Caco-2 (cell line): ENCODE measurements around the gene ECEL1. TPM values are rescaled to one million over a fixed set of nuclear protein-coding genes. Genes with fewer than 3 reads are reported as not detected.

Source experiments
- BruUV-seq: library from RNA; stranded (reverse); fragments of 400-500 nt; replicated peaks from 2 replicates; lab custom pipeline; 2021; lab: Mats Ljungman, UMichigan
- CTCF ChIA-PET: fragments of 300-600 bp; sonication (Branson Sonifier 250); formaldehyde crosslinking; loops from one replicate; lab custom pipeline; 2022; ENCODE audit warnings: antibody characterized with exemption; lab: Charles Lee
- POLR2A ChIA-PET: fragments of 300-600 bp; sonication (Branson Sonifier 250); formaldehyde crosslinking; loops from one replicate; lab custom pipeline; 2022; ENCODE audit warnings: antibody characterized with exemption; lab: Charles Lee
- DNase-seq, 2 experiments: peaks; one replicate each; pipeline versions ENCODE4 v3.0.0 to v3.0.0-alpha.2; 2020 to 2022
- H3K27me3 ChIP-seq: replicated peaks from 2 replicates; pipeline ENCODE4 v1.6.0; 2011; ENCODE audit warnings: low read length; ENCODE audit not compliant: control insufficient read depth, insufficient read depth
- H3K36me3 ChIP-seq: 2 replicates; pipeline ENCODE4 v1.5.1; 2011; ENCODE audit warnings: low read length; ENCODE audit not compliant: control insufficient read depth, insufficient read depth
- H3K4me1 ChIP-seq: fragments of 250-450 bp; sonication (Bioruptor Pico); 2 replicates; pipeline ENCODE4 v1.5.1; 2020; ENCODE audit warnings: mild to moderate bottlenecking
- H3K4me3 ChIP-seq: 2 replicates; pipeline ENCODE4 v1.5.1; 2011; ENCODE audit warnings: low read depth, mild to moderate bottlenecking, control low read depth, low read length
- H3K9me3 ChIP-seq: fragments of 250-450 bp; sonication (Bioruptor Pico); 2 replicates; pipeline ENCODE4 v1.5.1; 2020; ENCODE audit warnings: mild to moderate bottlenecking, moderate library complexity
- H3K27ac Mint-ChIP-seq: one replicate; pipeline ENCODE4 v1.8.0; 2022; ENCODE audit warnings: mixed read lengths; ENCODE audit not compliant: unreplicated experiment
- H3K27me3 Mint-ChIP-seq: one replicate; pipeline ENCODE4 v1.8.0; 2022; ENCODE audit warnings: mixed read lengths; ENCODE audit not compliant: insufficient read depth, unreplicated experiment
- H3K36me3 Mint-ChIP-seq: one replicate; pipeline ENCODE4 v1.8.0; 2022; ENCODE audit warnings: mild to moderate bottlenecking, mixed read lengths; ENCODE audit not compliant: insufficient read depth, unreplicated experiment
- H3K4me1 Mint-ChIP-seq: one replicate; pipeline ENCODE4 v1.8.0; 2022; ENCODE audit warnings: low read depth, mixed read lengths; ENCODE audit not compliant: unreplicated experiment
- H3K4me3 Mint-ChIP-seq: one replicate; pipeline ENCODE4 v1.8.0; 2022; ENCODE audit warnings: mild to moderate bottlenecking, moderate library complexity, mixed read lengths; ENCODE audit not compliant: unreplicated experiment
- H3K9me3 Mint-ChIP-seq: one replicate; pipeline ENCODE4 v1.8.0; 2022; ENCODE audit warnings: mixed read lengths; ENCODE audit not compliant: unreplicated experiment
- intact Hi-C: fragments of 100-400 bp; cut with micrococcal nuclease; formaldehyde crosslinking; loops from one replicate; pipeline ENCODE4 v1.10.0; 2022; ENCODE audit not compliant: unreplicated experiment
- total RNA-seq: library from RNA; stranded (reverse); gene quantifications from 2 replicates; pipeline ENCODE4 v1.2.3, GENCODE V29; 2022
- TF ChIP-seq, protein P1 (sequence below), 2 experiments: fragments of 200-600 bp in 1 of 2; IDR thresholded peaks; 1 replicate in 1 of 2; 2 replicates in 1 of 2; pipeline versions ENCODE4 v1.5.1 to v1.8.0; 2011 to 2022; ENCODE audit warnings: antibody characterized with exemption in 1 of 2, control low read depth in 1 of 2, inconsistent platforms in 1 of 2, low read depth in 1 of 2, low read length in 1 of 2, mild to moderate bottlenecking in 1 of 2, moderate library complexity in 1 of 2; ENCODE audit not compliant: insufficient read depth in 1 of 2, severe bottlenecking in 1 of 2, unreplicated experiment in 1 of 2

ECEL1 gene
- total RNA-seq, 1 experiment from 2014 or later: 6.4 TPM

DNA sequence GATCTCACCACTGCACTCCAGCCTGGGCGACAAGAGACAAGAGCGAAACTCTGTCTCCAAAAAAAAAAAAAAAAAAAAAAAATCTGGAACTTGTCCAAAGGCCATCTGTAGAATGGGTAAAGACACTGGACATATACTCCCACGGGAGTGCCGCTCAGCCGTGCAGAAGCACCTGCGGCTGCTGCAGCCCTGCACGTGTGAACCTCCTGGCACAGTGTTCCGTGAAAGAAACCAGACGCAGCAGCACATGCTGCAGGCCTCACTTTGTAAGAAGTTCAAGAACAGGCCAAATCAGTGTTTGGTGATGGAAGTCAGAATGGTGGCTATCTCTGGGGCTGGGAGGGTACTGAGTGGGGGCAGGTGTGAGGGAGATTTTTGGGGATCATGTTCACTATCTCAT lies 44.8 kb upstream of the ECEL1 start:
- no peaks in the 10 kb centered on the region for H3K4me1 ChIP-seq
- H3K27ac Mint-ChIP-seq: no peak overlapping the region
- H3K36me3 Mint-ChIP-seq: no peaks in the 10 kb centered on the region
- no peaks in the 10 kb centered on the region for H3K4me1 Mint-ChIP-seq
- ChIA-PET POLR2A (interaction anchor here (0.8 kb wide), 1 partner anchor 18 kb away, joined by 3 read pairs; the partner anchor contains the start of genes EIF4E2 and TIGD1), CTCF (no interaction called here)
- no peak overlapping the region for H3K4me3 ChIP-seq
- intact Hi-C loops: no loop called here
- TF ChIP-seq, protein P1, sequence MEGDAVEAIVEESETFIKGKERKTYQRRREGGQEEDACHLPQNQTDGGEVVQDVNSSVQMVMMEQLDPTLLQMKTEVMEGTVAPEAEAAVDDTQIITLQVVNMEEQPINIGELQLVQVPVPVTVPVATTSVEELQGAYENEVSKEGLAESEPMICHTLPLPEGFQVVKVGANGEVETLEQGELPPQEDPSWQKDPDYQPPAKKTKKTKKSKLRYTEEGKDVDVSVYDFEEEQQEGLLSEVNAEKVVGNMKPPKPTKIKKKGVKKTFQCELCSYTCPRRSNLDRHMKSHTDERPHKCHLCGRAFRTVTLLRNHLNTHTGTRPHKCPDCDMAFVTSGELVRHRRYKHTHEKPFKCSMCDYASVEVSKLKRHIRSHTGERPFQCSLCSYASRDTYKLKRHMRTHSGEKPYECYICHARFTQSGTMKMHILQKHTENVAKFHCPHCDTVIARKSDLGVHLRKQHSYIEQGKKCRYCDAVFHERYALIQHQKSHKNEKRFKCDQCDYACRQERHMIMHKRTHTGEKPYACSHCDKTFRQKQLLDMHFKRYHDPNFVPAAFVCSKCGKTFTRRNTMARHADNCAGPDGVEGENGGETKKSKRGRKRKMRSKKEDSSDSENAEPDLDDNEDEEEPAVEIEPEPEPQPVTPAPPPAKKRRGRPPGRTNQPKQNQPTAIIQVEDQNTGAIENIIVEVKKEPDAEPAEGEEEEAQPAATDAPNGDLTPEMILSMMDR (IDR thresholded peaks at IDR 0.05; ENCODE audit: insufficient read depth in 1 of 2, low read depth in 1 of 2, low read length in 1 of 2, severe bottlenecking in 1 of 2, unreplicated experiment in 1 of 2): no peak
- no peaks in the 10 kb centered on the region for H3K27me3 ChIP-seq
- no peaks in the 10 kb centered on the region for H3K36me3 ChIP-seq
- no peak for DNase-seq
- H3K27me3 Mint-ChIP-seq: no peaks in the 10 kb centered on the region
- no TSS peak for BruUV-seq
- H3K9me3 ChIP-seq: no peaks in the 10 kb centered on the region
- no peak overlapping the region for H3K4me3 Mint-ChIP-seq
- no peaks in the 10 kb centered on the region for H3K9me3 Mint-ChIP-seq

DNA sequence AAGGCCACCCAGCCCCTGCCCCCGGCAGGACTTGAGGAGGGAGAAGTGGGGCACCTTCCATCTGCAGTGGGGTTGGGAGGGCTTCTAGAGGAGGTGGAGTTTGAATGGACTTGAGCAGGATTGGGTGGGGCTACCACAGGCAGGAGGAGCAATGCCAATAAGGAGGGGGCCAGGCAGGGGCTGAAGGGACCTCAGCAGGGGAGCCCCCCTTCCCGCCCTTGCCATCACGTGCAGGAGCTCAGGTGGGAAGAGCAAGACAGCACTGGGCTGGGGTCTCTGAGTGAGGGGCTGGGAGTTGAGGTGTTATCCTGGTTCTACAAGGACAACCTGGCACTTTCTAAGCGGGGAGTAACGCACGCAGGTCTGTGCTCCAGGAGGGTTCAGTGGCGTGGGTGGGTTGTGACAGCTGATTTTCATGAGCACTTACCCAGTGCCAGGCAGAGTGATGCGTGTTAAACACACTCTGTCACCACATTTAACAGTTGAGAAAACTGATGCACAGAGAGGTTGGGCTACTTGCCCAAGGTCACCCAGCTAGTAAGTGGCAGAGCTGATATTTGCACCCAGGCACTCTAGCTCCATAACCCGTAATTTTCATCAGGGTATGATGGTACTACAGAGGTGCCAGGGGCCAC lies 43.1 kb upstream of the ECEL1 start:
- Mint-ChIP-seq H3K9me3 (no peaks in the 10 kb centered on the region), H3K27ac (no peak overlapping the region), H3K36me3 (peaks cover 6% of the 10 kb centered on the region), H3K27me3 (no peaks in the 10 kb centered on the region), H3K4me3 (no peak overlapping the region), H3K4me1 (no peaks in the 10 kb centered on the region)
- ChIA-PET CTCF (no interaction called here), POLR2A (no interaction called here)
- intact Hi-C loops: no loop called here
- TF ChIP-seq, protein P1 (IDR thresholded peaks at IDR 0.05; ENCODE audit: insufficient read depth in 1 of 2, low read depth in 1 of 2, low read length in 1 of 2, severe bottlenecking in 1 of 2, unreplicated experiment in 1 of 2): no peak
- BruUV-seq: no TSS peak
- DNase-seq: no peak
- no peaks in the 10 kb centered on the region for H3K9me3 ChIP-seq
- H3K4me3 ChIP-seq: no peak overlapping the region
- no peaks in the 10 kb centered on the region for H3K36me3 ChIP-seq
- H3K4me1 ChIP-seq: no peaks in the 10 kb centered on the region
- H3K27me3 ChIP-seq: no peaks in the 10 kb centered on the region

DNA sequence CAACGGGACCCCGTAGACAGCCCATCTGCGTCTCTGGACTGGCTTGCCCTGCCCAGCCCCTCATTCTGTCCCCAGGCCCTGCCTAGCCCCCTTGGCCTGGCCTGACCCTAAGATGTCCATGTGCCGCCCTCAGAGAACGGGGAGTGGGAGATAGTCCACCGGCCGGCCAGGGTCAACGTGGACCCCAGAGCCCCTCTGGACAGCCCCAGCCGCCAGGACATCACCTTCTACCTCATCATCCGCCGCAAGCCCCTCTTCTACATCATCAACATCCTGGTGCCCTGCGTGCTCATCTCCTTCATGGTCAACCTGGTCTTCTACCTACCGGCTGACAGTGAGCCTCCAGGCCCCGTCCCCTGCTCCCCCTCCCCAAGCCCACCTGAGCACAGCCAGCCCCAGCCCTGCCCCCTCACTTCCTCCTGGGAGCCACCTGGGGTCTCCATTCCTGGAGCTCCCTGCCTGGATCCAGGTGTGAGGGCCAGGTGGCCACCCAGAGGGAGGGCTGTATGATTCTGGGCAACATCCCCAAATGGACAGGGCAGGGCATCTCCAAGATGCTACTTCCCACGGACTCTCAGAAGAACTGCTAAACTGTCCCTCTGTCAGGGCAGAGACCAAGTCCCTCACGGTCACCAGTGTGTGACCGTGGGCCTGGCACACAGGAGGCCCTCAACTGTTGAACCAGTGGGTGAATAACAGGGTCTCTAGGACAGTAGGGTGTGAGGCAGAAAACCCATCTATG lies 42.3 kb upstream of the ECEL1 start:
- no peaks in the 10 kb centered on the region for H3K9me3 Mint-ChIP-seq
- POLR2A ChIA-PET: no interaction called here
- H3K27ac Mint-ChIP-seq: no peak overlapping the region
- no TSS peak for BruUV-seq
- H3K4me3 Mint-ChIP-seq: no peak overlapping the region
- TF ChIP-seq, protein P1 (IDR thresholded peaks at IDR 0.05; ENCODE audit: insufficient read depth in 1 of 2, low read depth in 1 of 2, low read length in 1 of 2, severe bottlenecking in 1 of 2, unreplicated experiment in 1 of 2): no peak
- Histone ChIP-seq H3K9me3 (no peaks in the 10 kb centered on the region), H3K4me1 (no peaks in the 10 kb centered on the region), H3K4me3 (no peak overlapping the region), H3K36me3 (no peaks in the 10 kb centered on the region), H3K27me3 (no peaks in the 10 kb centered on the region)
- intact Hi-C loops: no loop called here
- no peak for DNase-seq
- no peaks in the 10 kb centered on the region for H3K4me1 Mint-ChIP-seq
- peaks cover 6% of the 10 kb centered on the region for H3K36me3 Mint-ChIP-seq
- H3K27me3 Mint-ChIP-seq: no peaks in the 10 kb centered on the region
- CTCF ChIA-PET: no interaction called here
